ENCODE results near the gene PRSS50. TPM values are rescaled to one million over a fixed set of nuclear protein-coding genes. Genes with fewer than 3 reads are reported as not detected.
"Not testable (repeated sequence)": the region's sequence is repeated elsewhere in the genome, so short reads cannot be mapped to it uniquely, and the experiment has no call there.

Gene PRSS50
- total RNA-seq, 1 donor from 2014 or later, result not detected

- Mint-ChIP-seq H3K4me3 (ENCODE audit: unreplicated experiment) (peak overlapping the region; percentile 2), H3K4me1 (ENCODE audit: low read depth, unreplicated experiment) (no peaks in the 10 kb centered on the region), H3K27ac (ENCODE audit: unreplicated experiment) (no peak overlapping the region), H3K9me3 (ENCODE audit: unreplicated experiment) (peaks cover 1% of the 10 kb centered on the region), H3K27me3 (ENCODE audit: unreplicated experiment) (peaks cover 3% of the 10 kb centered on the region), H3K36me3 (ENCODE audit: unreplicated experiment) (no peaks in the 10 kb centered on the region)
- TF ChIP-seq CTCF (IDR thresholded peaks at IDR 0.05; ENCODE audit: partially characterized antibody, unreplicated experiment), result no peak
- no peak for DNase-seq
Measured at GRCh38 chr3:46748170-46748569, 30.5 kb upstream of the PRSS50 start.

GRCh38 chr3:46746711-46747110 lies 29.0 kb upstream of the PRSS50 start:
- H3K36me3 Mint-ChIP-seq (ENCODE audit: unreplicated experiment), result no peaks in the 10 kb centered on the region
- H3K4me1 Mint-ChIP-seq (ENCODE audit: low read depth, unreplicated experiment), result no peaks in the 10 kb centered on the region
- H3K9me3 Mint-ChIP-seq (ENCODE audit: unreplicated experiment), result peaks cover 1% of the 10 kb centered on the region
- no peak overlapping the region for H3K4me3 Mint-ChIP-seq (ENCODE audit: unreplicated experiment)
- TF ChIP-seq CTCF (IDR thresholded peaks at IDR 0.05; ENCODE audit: partially characterized antibody, unreplicated experiment), result no peak
- H3K27ac Mint-ChIP-seq (ENCODE audit: unreplicated experiment), result no peak overlapping the region
- DNase-seq, result no peak
- peaks cover 3% of the 10 kb centered on the region for H3K27me3 Mint-ChIP-seq (ENCODE audit: unreplicated experiment)

- Mint-ChIP-seq H3K27me3 (ENCODE audit: unreplicated experiment) (no peaks in the 10 kb centered on the region), H3K9me3 (ENCODE audit: unreplicated experiment) (no peaks in the 10 kb centered on the region), H3K36me3 (ENCODE audit: unreplicated experiment) (no peaks in the 10 kb centered on the region), H3K4me1 (ENCODE audit: low read depth, unreplicated experiment) (no peaks in the 10 kb centered on the region), H3K4me3 (ENCODE audit: unreplicated experiment) (no peak overlapping the region), H3K27ac (ENCODE audit: unreplicated experiment) (no peak overlapping the region)
- DNase-seq, result no peak
- TF ChIP-seq CTCF (IDR thresholded peaks at IDR 0.05; ENCODE audit: partially characterized antibody, unreplicated experiment), result no peak
Measured at GRCh38 chr3:46742992-46743585, 25.4 kb upstream of the PRSS50 start.

- not testable (repeated sequence) for H3K36me3 Mint-ChIP-seq (ENCODE audit: unreplicated experiment); H3K4me3 Mint-ChIP-seq (ENCODE audit: unreplicated experiment); H3K4me1 Mint-ChIP-seq (ENCODE audit: low read depth, unreplicated experiment); H3K27me3 Mint-ChIP-seq (ENCODE audit: unreplicated experiment); H3K27ac Mint-ChIP-seq (ENCODE audit: unreplicated experiment); H3K9me3 Mint-ChIP-seq (ENCODE audit: unreplicated experiment); DNase-seq
Measured at GRCh38 chr3:46739565-46739964, 21.9 kb upstream of the PRSS50 start.

- no peak for TF ChIP-seq CTCF (IDR thresholded peaks at IDR 0.05; ENCODE audit: partially characterized antibody, unreplicated experiment)
- no peak overlapping the region for H3K27ac Mint-ChIP-seq (ENCODE audit: unreplicated experiment)
Measured at GRCh38 chr3:46737329-46737731, 19.7 kb upstream of the PRSS50 start.

More at GRCh38 chr3:46737329-46737731, 19.7 kb upstream of the PRSS50 start:
- Mint-ChIP-seq H3K4me1 (ENCODE audit: low read depth, unreplicated experiment) (peaks cover 6% of the 10 kb centered on the region), H3K4me3 (ENCODE audit: unreplicated experiment) (no peak overlapping the region), H3K9me3 (ENCODE audit: unreplicated experiment) (no peaks in the 10 kb centered on the region), H3K36me3 (ENCODE audit: unreplicated experiment) (no peaks in the 10 kb centered on the region), H3K27me3 (ENCODE audit: unreplicated experiment) (no peaks in the 10 kb centered on the region)
- DNase-seq, result no peak

All from glutamatergic neuron (in vitro differentiated cells).